ENCODE measurements around the gene CELF6. TPM values are rescaled to one million over a fixed set of nuclear protein-coding genes. Genes with fewer than 3 reads are reported as not detected.
"Not testable (repeated sequence)": the region's sequence is repeated elsewhere in the genome, so short reads cannot be mapped to it uniquely, and the experiment has no call there.

CELF6 gene
- total RNA-seq, 2 experiments from 2014 or later: 1.7 to 2.2 TPM

GRCh38 chr15:72275635-72276325, 44.2 kb downstream of the CELF6 start:
- H3K4me3 Mint-ChIP-seq; ATAC-seq (ENCODE audit: low read depth); H3K27me3 Mint-ChIP-seq; H3K36me3 Mint-ChIP-seq; H3K9me3 Mint-ChIP-seq; DNase-seq; POLR2A ChIA-PET; H3K27ac Mint-ChIP-seq: not testable (repeated sequence)
- peaks cover 23% of the 10 kb centered on the region for H3K4me1 Mint-ChIP-seq

DNA sequence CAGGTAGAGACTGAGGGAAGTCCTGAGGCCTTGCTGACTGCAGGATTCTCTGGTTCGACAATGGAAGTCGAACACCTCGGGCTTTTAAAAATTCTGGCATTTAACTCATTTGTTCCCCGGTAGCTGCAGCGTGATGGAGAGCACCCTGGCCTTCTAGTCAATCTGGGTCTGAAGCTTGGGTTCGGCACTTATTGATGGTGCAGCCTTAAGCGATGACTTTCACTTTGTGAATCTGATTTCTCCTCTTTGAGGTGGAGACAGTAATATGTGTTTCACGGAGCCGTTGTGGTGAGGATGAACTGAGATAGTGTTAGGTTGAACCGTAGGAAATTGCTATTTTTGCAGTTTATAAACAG, 47.0 kb downstream of the CELF6 start:
- Mint-ChIP-seq H3K27ac (peak overlapping the region; percentile 84), H3K36me3 (peaks cover 6% of the 10 kb centered on the region), H3K9me3 (no peaks in the 10 kb centered on the region), H3K4me1 (peaks cover 28% of the 10 kb centered on the region), H3K4me3 (peak overlapping the region; percentile 86), H3K27me3 (peaks cover 8% of the 10 kb centered on the region)
- DNase-seq (no peak), ATAC-seq (ENCODE audit: low read depth) (peak; percentile 0)
- POLR2A ChIA-PET: interaction anchor here (0.9 to 2.7 kb wide), 3 partner anchors 43 to 93 kb away, joined by 3 to 16 read pairs (median 14); partner anchors contain the start of gene PKM

GRCh38 chr15:72272213-72272996, 47.6 kb downstream of the CELF6 start, which contains the start of gene PARP6:
Gene PARP6, minus strand, starts transcription at chr15:72272554. Its CDS starts 5,077 bp downstream, at chr15:72267477.
- POLR2A ChIA-PET: interaction anchor here (1.0 to 2.7 kb wide), 3 partner anchors 42 to 45 kb away, joined by 3 to 16 read pairs (median 14); partner anchors contain the start of gene PKM
- peaks cover 8% of the 10 kb centered on the region for H3K27me3 Mint-ChIP-seq
- H3K4me3 Mint-ChIP-seq: peak within 1 kb of the TSS; percentile 91
- H3K27ac Mint-ChIP-seq: peak within 1 kb of the TSS; percentile 84
- H3K4me1 Mint-ChIP-seq: peaks cover 28% of the 10 kb centered on the region
- H3K36me3 Mint-ChIP-seq: peaks cover 6% of the 10 kb centered on the region
- DNase-seq (peak; percentile 97), ATAC-seq (ENCODE audit: low read depth) (peak; percentile 99)
- H3K9me3 Mint-ChIP-seq: no peaks in the 10 kb centered on the region

DNA sequence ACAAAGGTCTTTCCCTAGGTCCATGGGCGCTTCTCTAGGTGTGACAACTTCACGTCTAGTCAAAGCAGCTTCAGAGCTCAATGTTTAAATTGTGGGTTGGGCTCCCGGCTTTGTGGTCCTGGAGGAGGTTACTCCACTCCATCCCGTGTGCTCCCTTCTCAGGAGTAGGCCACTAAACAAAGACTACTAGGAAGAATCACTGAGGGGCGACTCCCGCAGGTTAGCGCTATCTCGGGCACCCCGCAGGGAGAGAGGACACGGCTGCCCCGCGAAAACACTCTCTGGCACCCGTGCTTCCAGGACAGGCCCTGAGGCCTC, 48.1 kb downstream of the CELF6 start:
- no peak for DNase-seq
- POLR2A ChIA-PET: interaction anchor here (1.0 to 2.7 kb wide), 2 partner anchors 42 to 45 kb away, joined by 3 to 14 read pairs; partner anchors contain the start of gene PKM

GRCh38 chr15:72271221-72271620, 48.7 kb downstream of the CELF6 start:
- peaks cover 6% of the 10 kb centered on the region for H3K36me3 Mint-ChIP-seq
- DNase-seq (no peak), ATAC-seq (ENCODE audit: low read depth) (no peak)
- peaks cover 28% of the 10 kb centered on the region for H3K4me1 Mint-ChIP-seq
- POLR2A ChIA-PET: interaction anchor here (1.0 to 2.7 kb wide), 2 partner anchors 41 to 44 kb away, joined by 3 to 14 read pairs; partner anchors contain the start of gene PKM
- peaks cover 6% of the 10 kb centered on the region for H3K27me3 Mint-ChIP-seq
- H3K4me3 Mint-ChIP-seq: peak overlapping the region; percentile 91
- H3K9me3 Mint-ChIP-seq: no peaks in the 10 kb centered on the region
- peak overlapping the region; percentile 37 for H3K27ac Mint-ChIP-seq

More for the DNA sequence above, 48.1 kb downstream of the CELF6 start:
- peak overlapping the region; percentile 91 for H3K4me3 Mint-ChIP-seq
- H3K27ac Mint-ChIP-seq: peak overlapping the region; percentile 79
- peaks cover 8% of the 10 kb centered on the region for H3K27me3 Mint-ChIP-seq
- H3K9me3 Mint-ChIP-seq: no peaks in the 10 kb centered on the region
- peaks cover 28% of the 10 kb centered on the region for H3K4me1 Mint-ChIP-seq
- peak; percentile 2 for ATAC-seq (ENCODE audit: low read depth)
- H3K36me3 Mint-ChIP-seq: peaks cover 6% of the 10 kb centered on the region

DNA sequence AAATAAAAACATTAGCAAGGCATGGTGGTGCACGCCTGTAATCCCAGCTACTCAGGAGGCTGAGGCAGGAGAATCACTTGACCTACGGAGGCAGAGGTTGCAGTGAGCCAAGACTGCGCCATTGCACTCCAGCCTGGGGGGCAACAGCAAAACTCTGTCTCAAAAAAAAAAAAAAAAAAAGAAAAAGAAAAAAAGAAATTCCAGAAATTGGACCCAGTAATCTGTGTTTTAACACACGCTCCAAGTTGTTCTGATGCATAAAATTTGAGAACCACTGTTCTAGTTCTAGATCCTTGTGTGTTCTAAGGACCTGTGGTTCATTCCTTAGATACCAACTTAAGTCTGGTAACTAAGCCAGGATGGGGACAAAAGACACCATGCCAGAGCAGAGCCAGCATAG, 50.2 kb downstream of the CELF6 start:
- no peak for ATAC-seq (ENCODE audit: low read depth)
- peaks cover 12% of the 10 kb centered on the region for H3K36me3 Mint-ChIP-seq
- no peak overlapping the region for H3K4me3 Mint-ChIP-seq
- H3K27me3 Mint-ChIP-seq: no peaks in the 10 kb centered on the region
- H3K27ac Mint-ChIP-seq: no peak overlapping the region
- DNase-seq: no peak
- POLR2A ChIA-PET: interaction anchor here (0.7 to 0.9 kb wide), 2 partner anchors 204 to 208 kb away, joined by 3 read pairs; no protein-coding TSS in a partner anchor
- no peaks in the 10 kb centered on the region for H3K9me3 Mint-ChIP-seq
- H3K4me1 Mint-ChIP-seq: peaks cover 28% of the 10 kb centered on the region

GRCh38 chr15:72265031-72265430, 54.9 kb downstream of the CELF6 start:
- no peak overlapping the region for H3K4me3 Mint-ChIP-seq
- ATAC-seq (ENCODE audit: low read depth): no peak
- no peaks in the 10 kb centered on the region for H3K4me1 Mint-ChIP-seq
- DNase-seq: no peak
- H3K36me3 Mint-ChIP-seq: peaks cover 37% of the 10 kb centered on the region
- no peaks in the 10 kb centered on the region for H3K27me3 Mint-ChIP-seq
- POLR2A ChIA-PET: interaction anchor here (1.0 kb wide), 1 partner anchor 38 kb away, joined by 3 read pairs; no protein-coding TSS in a partner anchor
- H3K27ac Mint-ChIP-seq: no peak overlapping the region
- H3K9me3 Mint-ChIP-seq: no peaks in the 10 kb centered on the region

- H3K27ac Mint-ChIP-seq: no peak overlapping the region
- no peaks in the 10 kb centered on the region for H3K27me3 Mint-ChIP-seq
- no peaks in the 10 kb centered on the region for H3K4me1 Mint-ChIP-seq
- ATAC-seq (ENCODE audit: low read depth) (no peak), DNase-seq (no peak)
- POLR2A ChIA-PET: no interaction called here
- H3K36me3 Mint-ChIP-seq: peaks cover 23% of the 10 kb centered on the region
- no peaks in the 10 kb centered on the region for H3K9me3 Mint-ChIP-seq
- H3K4me3 Mint-ChIP-seq: no peak overlapping the region
Observed at GRCh38 chr15:72252663-72253299, 67.2 kb downstream of the CELF6 start.

DNA sequence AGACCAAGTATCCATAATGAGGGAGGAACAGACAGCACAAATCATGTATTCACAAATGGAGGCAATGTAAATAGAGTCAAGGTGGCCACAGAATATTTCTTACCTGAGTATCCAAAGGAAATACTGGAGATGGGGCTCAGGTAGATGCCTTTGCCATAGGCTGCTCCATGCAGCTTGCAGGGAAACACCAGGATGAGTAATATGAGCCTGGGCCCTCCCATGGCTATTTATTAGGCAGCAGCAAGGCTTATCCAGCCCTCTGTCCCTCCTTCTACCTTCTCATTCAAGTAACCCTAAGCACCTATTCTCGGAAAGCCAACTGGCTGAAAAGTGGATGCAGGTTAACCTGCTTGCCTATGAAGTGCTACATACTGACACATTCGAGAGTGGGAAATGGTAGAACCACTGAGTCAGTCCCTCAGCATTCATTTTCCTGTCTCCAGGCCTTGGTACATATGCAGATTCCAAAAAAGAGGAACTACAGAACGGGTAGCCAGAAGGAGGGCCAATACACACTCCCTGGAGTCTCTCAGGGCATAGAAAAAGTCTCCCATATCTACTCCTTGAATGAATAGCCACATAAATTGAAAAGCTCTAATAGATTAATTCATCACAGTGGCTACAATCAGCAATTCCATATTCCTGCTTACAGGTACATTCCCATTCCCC, 70.7 kb downstream of the CELF6 start:
- ATAC-seq (ENCODE audit: low read depth): no peak
- Mint-ChIP-seq H3K36me3 (peaks cover 16% of the 10 kb centered on the region), H3K27ac (no peak overlapping the region), H3K4me3 (no peak overlapping the region), H3K9me3 (no peaks in the 10 kb centered on the region), H3K4me1 (no peaks in the 10 kb centered on the region), H3K27me3 (no peaks in the 10 kb centered on the region)
- POLR2A ChIA-PET: no interaction called here
- DNase-seq: no peak

GRCh38 chr15:72248514-72248913, 71.4 kb downstream of the CELF6 start:
- H3K27me3 Mint-ChIP-seq: no peaks in the 10 kb centered on the region
- no peak for DNase-seq
- no peak overlapping the region for H3K27ac Mint-ChIP-seq
- no peaks in the 10 kb centered on the region for H3K4me1 Mint-ChIP-seq
- no peak overlapping the region for H3K4me3 Mint-ChIP-seq
- no peaks in the 10 kb centered on the region for H3K9me3 Mint-ChIP-seq
- ATAC-seq (ENCODE audit: low read depth): no peak
- POLR2A ChIA-PET: no interaction called here
- peaks cover 13% of the 10 kb centered on the region for H3K36me3 Mint-ChIP-seq

GRCh38 chr15:72242775-72243370, 77.1 kb downstream of the CELF6 start:
- Mint-ChIP-seq H3K9me3 (no peaks in the 10 kb centered on the region), H3K27ac (no peak overlapping the region), H3K4me3 (no peak overlapping the region), H3K27me3 (no peaks in the 10 kb centered on the region), H3K4me1 (peaks cover 2% of the 10 kb centered on the region), H3K36me3 (peaks cover 19% of the 10 kb centered on the region)
- ATAC-seq (ENCODE audit: low read depth): no peak
- no peak for DNase-seq
- POLR2A ChIA-PET: interaction anchor here (5.2 kb wide), 1 partner anchor 12 kb away, joined by 25 read pairs; the partner anchor contains the start of gene PKM

- Mint-ChIP-seq H3K4me3 (no peak overlapping the region), H3K9me3 (no peaks in the 10 kb centered on the region), H3K36me3 (peaks cover 17% of the 10 kb centered on the region), H3K27me3 (no peaks in the 10 kb centered on the region), H3K27ac (no peak overlapping the region), H3K4me1 (peaks cover 21% of the 10 kb centered on the region)
- POLR2A ChIA-PET: interaction anchor here (0.6 to 5.2 kb wide), 3 partner anchors 9 to 16 kb away, joined by 3 to 25 read pairs (median 6); partner anchors contain the start of gene PKM
- DNase-seq: no peak
- ATAC-seq (ENCODE audit: low read depth): no peak
Observed at GRCh38 chr15:72239652-72240051, 80.3 kb downstream of the CELF6 start.
